Mesenteric fat pad (tissue), 1 donor: Measurements from ENCODE around the gene CCNH. TPM values are rescaled to one million over a fixed set of nuclear protein-coding genes. Genes with fewer than 3 reads are reported as not detected.

Experiments
- DNase-seq: peaks from one replicate; pipeline ENCODE4 v3.0.0-alpha.2; 2020; ENCODE audit warnings: low spot score
- total RNA-seq: library from RNA; stranded (reverse); fragmentation: NEBNext Ultra II Directional; extraction: Animal tissue kit (Norgen Biotek cat#: 25700); gene quantifications from one replicate; pipeline ENCODE4 v1.2.1, GENCODE V29; 2021
- donor health status: DM: yes; HTN: yes; CAD: no.

Gene CCNH
- total RNA-seq, 1 donor from 2014 or later = 151 TPM

DNA sequence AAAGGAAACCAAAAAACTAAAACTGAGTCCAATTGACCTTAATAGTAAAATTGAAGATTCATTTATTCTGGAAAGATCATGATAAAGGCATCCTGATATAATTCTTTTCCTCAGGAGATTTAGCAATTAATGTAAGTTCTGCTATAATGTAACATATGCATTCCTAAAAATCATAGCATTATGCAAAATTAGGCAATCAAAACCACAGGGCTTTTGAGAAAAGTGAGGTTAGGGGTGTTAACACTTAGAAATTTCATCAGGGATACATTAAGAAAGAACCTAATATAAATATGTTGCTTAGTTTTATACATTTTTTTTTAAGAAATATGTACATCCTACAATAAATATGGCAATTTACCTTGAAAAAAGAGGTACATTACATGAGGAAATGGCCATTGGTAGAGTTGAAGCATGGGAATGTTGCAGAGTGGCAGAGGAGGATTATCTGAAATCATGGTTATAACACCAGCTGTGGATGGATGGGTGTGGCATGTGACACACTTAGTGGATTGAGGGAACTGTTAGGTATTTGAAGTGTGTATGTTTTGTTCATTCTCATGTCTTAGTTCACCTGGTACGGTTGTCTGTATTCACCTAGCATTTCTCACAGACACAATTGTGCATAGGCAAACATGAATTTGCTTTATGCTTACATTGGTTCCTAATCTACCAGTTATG lies 51.1 kb downstream of the CCNH start:
- no peak for DNase-seq

DNA sequence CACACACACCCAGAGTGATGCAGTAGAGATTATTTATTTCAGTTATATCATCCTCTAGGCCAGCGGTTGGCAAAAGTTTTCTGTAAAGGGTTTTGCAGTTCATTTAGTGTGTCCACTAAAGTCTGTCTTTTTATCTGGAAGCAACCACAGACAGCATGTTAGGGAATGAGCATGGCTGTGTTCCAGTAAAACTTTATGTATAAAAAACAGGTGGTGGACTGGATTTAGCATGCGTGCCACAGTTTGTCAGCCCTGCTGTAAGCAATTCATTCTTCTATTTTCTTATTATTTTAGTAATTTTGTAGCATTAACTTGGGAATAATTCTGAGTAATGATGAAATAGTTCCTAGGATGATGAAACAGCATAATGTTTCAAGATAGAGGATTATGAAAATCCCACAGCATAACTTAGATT lies 51.7 kb downstream of the CCNH start:
- DNase-seq = no peak

DNA sequence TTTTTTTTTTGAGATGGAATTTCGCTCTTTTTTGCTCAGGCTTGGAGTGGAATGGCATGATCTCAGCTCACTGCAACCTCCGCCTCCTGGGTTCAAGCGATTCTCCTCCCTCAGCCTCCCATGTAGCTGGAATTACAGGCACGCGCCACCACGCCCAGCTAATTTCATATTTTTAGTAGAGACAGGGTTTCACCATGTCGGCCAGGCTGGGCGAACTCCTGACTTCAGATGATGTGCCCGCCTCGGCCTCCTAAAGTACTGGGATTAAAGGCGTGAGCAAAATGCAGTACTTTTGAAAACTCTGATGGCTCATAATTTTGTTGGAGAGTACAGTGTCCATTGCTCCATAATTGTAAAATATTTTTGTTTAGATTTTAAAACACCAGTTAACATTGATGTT lies 52.6 kb downstream of the CCNH start:
- DNase-seq = peak; percentile 71

DNA sequence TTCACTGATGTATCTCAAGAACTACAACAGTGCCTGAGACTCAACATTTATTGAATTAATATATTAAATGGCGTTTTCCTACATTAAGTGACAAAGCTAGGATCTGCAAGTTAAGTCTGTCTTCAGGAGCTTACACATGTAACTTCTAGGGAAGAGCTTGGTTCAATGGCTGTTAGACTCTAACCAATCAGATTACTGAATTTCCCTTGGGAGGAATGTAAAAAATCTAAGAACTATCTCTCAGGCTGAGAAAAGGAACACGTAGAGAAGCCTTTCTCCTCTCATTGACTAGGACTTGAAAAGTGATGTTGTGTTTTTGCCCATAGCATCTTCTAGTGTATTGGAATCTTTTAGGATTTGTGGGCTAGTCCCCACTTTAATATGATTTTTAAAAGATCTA lies 53.6 kb downstream of the CCNH start:
- no peak for DNase-seq

DNA sequence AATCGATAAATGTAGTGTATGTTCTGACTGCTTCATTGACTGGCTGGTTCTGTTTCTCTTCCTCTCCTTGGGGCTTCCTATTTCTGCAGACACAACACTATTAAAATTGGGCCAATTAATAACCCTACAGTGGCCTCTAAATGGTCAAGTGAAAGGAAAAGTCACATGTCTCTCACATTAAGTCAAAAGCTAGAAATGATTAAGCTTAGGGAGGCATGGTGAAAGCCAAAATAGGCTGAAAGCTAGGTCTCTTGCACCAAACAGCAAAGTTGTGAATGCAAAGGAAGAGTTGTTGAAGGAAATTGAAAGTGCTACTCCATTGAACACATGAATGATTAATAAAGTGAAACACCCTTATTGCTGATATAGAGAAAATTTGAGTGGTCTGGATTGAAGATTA lies 58.2 kb downstream of the CCNH start:
- DNase-seq = no peak

DNA sequence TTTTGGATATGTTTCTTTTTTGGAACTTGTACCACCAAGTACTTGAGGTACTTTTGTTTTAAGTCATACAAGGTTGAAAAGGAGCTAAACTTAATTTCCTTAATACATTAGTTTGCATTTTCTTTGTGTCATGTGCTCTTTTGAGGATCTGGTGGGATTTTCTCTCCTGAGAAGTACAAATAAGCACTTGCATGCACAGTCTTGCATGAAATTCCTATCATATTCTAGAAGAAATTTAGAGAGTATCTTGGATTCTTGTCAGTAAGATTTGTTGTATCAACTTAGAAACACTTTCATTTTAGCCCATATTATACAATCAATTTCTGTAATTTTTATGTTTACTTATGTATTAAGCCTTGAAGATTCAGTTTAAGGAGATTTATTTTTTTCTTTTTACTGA lies 64.9 kb downstream of the CCNH start:
- no peak for DNase-seq

DNA sequence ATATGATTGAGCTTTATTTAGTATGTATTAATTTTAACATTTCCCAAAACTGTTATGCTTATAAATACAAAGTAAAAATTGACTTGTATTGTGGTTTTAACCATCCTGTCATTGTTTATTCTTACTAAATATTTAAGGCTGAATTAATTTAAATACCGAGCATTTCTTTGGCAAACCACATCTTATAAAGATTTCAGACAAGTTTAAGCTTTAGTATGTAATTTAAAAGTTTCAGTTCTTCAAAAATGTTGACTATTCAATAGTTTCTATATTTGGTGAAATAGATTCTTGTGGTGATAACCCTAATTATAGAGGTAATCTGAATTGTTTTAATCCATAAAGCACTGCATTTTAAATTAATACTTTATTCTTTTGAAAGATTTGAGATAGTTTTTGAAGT lies 65.5 kb downstream of the CCNH start:
- DNase-seq = no peak

Other genes starting within 250 kb of the CCNH start
- gene RASA1, start 145.0 kb downstream of the CCNH start, total RNA-seq = 23.5 TPM